Neural progenitor cell (in vitro differentiated cells): ENCODE data around the gene METRN. TPM values are rescaled to one million over a fixed set of nuclear protein-coding genes. Genes with fewer than 3 reads are reported as not detected.

Experiments
- DNase-seq: peaks from one replicate; pipeline ENCODE4 v3.0.0-alpha.2; 2016; ENCODE audit warnings: low spot score
- H2AFZ ChIP-seq: fragments of 200-600 bp; sonication (generic); replicated peaks from 2 replicates; pipeline ENCODE4 v1.6.1; 2016; ENCODE audit warnings: antibody characterized with exemption
- H3F3A ChIP-seq: fragments of 200-600 bp; sonication (generic); 2 replicates; pipeline ENCODE4 v1.6.1; 2016; ENCODE audit warnings: antibody characterized with exemption, low read depth
- H3K27ac ChIP-seq: fragments of 200-600 bp; sonication (generic); 2 replicates; pipeline ENCODE4 v1.5.1; 2016; ENCODE audit warnings: mild to moderate bottlenecking
- H3K27me3 ChIP-seq: fragments of 200-600 bp; sonication (generic); 2 replicates; pipeline ENCODE4 v1.6.1; 2016; ENCODE audit warnings: mild to moderate bottlenecking, moderate library complexity
- H3K36me3 ChIP-seq: fragments of 200-600 bp; sonication (generic); 2 replicates; pipeline ENCODE4 v1.5.1; 2016
- H3K4me1 ChIP-seq: fragments of 200-600 bp; sonication (generic); 2 replicates; pipeline ENCODE4 v1.6.1; 2016; ENCODE audit warnings: mixed run types
- H3K4me2 ChIP-seq: fragments of 200-600 bp; sonication (generic); 2 replicates; pipeline ENCODE4 v1.6.1; 2016
- H3K4me3 ChIP-seq: fragments of 200-600 bp; sonication (generic); 2 replicates; pipeline ENCODE4 v1.5.1; 2016
- H3K79me2 ChIP-seq: fragments of 200-600 bp; sonication (generic); 2 replicates; pipeline ENCODE4 v1.6.1; 2016; ENCODE audit warnings: low read depth
- H3K9ac ChIP-seq: fragments of 200-600 bp; sonication (generic); 2 replicates; pipeline ENCODE4 v1.6.1; 2016
- H3K9me3 ChIP-seq: fragments of 200-600 bp; sonication (generic); 2 replicates; pipeline ENCODE4 v1.5.1; 2016; ENCODE audit warnings: low read depth
- H4K20me1 ChIP-seq: fragments of 200-600 bp; sonication (generic); 2 replicates; pipeline ENCODE4 v1.6.1; 2016; ENCODE audit warnings: low read depth
- H3K27ac Mint-ChIP-seq: 3 replicates; pipeline ENCODE4 v1.8.0; 2021; ENCODE audit warnings: mixed read lengths
- H3K27me3 Mint-ChIP-seq: 2 replicates; pipeline ENCODE4 v1.8.0; 2022; ENCODE audit warnings: low read depth, mild to moderate bottlenecking, inconsistent platforms, moderate library complexity, mixed read lengths; ENCODE audit not compliant: insufficient read depth
- H3K36me3 Mint-ChIP-seq: 3 replicates; pipeline ENCODE4 v1.8.0; 2021; ENCODE audit warnings: mixed read lengths
- H3K4me1 Mint-ChIP-seq: 3 replicates; pipeline ENCODE4 v1.8.0; 2021; ENCODE audit warnings: mixed read lengths
- H3K4me3 Mint-ChIP-seq: 3 replicates; pipeline ENCODE4 v1.8.0; 2021; ENCODE audit warnings: mild to moderate bottlenecking, moderate library complexity, mixed read lengths
- H3K9me3 Mint-ChIP-seq: 3 replicates; pipeline ENCODE4 v1.8.0; 2020; ENCODE audit warnings: mixed read lengths
- EZH2 ChIP-seq: fragments of 200-600 bp; sonication (generic); IDR thresholded peaks from 2 replicates; pipeline ENCODE4 v1.6.1; 2017; ENCODE audit warnings: antibody characterized with exemption, mild to moderate bottlenecking, moderate library complexity
- EZH2phosphoT487 ChIP-seq: fragments of 200-600 bp; sonication (generic); IDR thresholded peaks from 2 replicates; pipeline ENCODE4 v1.6.1; 2017; ENCODE audit warnings: antibody characterized with exemption
- total RNA-seq: library from RNA; depleted of rRNA; stranded (reverse); fragments of >200 nt; gene quantifications from 2 replicates; pipeline ENCODE4 v1.2.3, GENCODE V29; 2015; ENCODE audit warnings: low replicate concordance
- TF ChIP-seq, protein P1 (sequence below): fragments of 200-600 bp; sonication (generic); IDR thresholded peaks from 2 replicates; pipeline ENCODE4 v1.5.1; 2017; ENCODE audit warnings: antibody characterized with exemption, mild to moderate bottlenecking

METRN gene
- total RNA-seq, 1 donor from 2014 or later, result 24.3 TPM

DNA sequence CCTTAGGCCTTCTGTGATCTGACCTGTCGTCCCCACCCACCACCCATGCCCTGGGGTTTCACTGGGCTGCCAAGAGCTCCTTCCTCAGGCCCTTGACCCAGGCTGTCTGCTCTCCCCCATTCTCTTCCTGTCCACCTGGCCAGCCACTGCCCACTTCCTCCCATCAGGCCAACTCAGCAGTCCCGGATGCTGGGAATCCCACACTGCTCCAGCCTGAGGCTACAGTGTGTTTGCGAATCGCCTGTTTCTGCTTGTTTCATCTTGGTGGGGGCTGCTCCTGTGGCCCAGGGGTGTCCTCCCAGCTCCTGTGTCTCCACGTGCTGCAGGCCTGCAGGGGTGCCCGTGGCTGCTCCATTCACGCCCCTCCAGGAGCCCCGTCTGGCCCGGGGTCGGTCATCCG is 839 bp upstream of the METRN start:
- Histone ChIP-seq H3K4me1 (peaks cover 37% of the 10 kb centered on the region), H3F3A (peaks cover 34% of the 10 kb centered on the region), H3K79me2 (no peaks in the 10 kb centered on the region), H2AFZ (no peak overlapping the region), H3K9me3 (no peaks in the 10 kb centered on the region), H3K4me3 (no peak overlapping the region), H4K20me1 (peaks cover 41% of the 10 kb centered on the region), H3K27ac (no peak overlapping the region), H3K36me3 (no peaks in the 10 kb centered on the region), H3K4me2 (peak overlapping the region; percentile 73), H3K9ac (no peak overlapping the region), H3K27me3 (peaks cover 56% of the 10 kb centered on the region)
- Mint-ChIP-seq H3K4me1 (peaks cover 52% of the 10 kb centered on the region), H3K9me3 (no peaks in the 10 kb centered on the region), H3K36me3 (peaks cover 2% of the 10 kb centered on the region), H3K27ac (no peak overlapping the region), H3K4me3 (peak overlapping the region; percentile 77), H3K27me3 (peaks cover 10% of the 10 kb centered on the region)
- TF ChIP-seq EZH2phosphoT487 (no peak), EZH2 (no peak)
- TF ChIP-seq, protein P1, sequence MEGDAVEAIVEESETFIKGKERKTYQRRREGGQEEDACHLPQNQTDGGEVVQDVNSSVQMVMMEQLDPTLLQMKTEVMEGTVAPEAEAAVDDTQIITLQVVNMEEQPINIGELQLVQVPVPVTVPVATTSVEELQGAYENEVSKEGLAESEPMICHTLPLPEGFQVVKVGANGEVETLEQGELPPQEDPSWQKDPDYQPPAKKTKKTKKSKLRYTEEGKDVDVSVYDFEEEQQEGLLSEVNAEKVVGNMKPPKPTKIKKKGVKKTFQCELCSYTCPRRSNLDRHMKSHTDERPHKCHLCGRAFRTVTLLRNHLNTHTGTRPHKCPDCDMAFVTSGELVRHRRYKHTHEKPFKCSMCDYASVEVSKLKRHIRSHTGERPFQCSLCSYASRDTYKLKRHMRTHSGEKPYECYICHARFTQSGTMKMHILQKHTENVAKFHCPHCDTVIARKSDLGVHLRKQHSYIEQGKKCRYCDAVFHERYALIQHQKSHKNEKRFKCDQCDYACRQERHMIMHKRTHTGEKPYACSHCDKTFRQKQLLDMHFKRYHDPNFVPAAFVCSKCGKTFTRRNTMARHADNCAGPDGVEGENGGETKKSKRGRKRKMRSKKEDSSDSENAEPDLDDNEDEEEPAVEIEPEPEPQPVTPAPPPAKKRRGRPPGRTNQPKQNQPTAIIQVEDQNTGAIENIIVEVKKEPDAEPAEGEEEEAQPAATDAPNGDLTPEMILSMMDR, result no peak
- DNase-seq, result no peak

DNA sequence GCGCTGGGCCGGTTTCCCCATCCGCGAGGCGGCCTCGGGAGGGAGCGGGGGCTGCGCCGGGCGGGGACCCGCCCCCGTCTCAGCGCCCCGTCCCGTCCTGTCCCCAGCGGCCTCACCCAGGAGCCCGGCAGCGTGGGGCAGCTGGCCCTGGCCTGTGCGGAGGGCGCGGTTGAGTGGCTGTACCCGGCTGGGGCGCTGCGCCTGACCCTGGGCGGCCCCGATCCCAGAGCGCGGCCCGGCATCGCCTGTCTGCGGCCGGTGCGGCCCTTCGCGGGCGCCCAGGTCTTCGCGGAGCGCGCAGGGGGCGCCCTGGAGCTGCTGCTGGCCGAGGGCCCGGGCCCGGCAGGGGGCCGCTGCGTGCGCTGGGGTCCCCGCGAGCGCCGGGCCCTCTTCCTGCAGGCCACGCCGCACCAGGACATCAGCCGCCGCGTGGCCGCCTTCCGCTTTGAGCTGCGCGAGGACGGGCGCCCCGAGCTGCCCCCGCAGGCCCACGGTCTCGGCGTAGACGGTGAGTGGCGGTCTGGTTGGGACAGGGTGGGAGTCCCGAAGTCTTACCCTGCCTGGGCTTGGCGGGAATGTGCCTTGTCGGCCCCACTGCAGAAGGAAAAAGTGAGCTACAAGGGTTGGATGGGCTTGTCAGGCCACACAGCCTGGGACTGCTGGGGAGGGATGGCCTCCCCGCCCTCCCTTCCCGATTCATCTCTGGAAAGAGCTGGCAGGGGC is 720 bp downstream of the METRN start:
- H3K4me3 ChIP-seq, result peak overlapping the region; percentile 95
- Mint-ChIP-seq H3K27me3 (peaks cover 11% of the 10 kb centered on the region), H3K36me3 (peaks cover 2% of the 10 kb centered on the region), H3K4me3 (peak overlapping the region; percentile 88), H3K27ac (peak overlapping the region; percentile 72), H3K4me1 (peaks cover 46% of the 10 kb centered on the region), H3K9me3 (no peaks in the 10 kb centered on the region)
- H3K4me1 ChIP-seq, result peaks cover 37% of the 10 kb centered on the region
- peaks cover 38% of the 10 kb centered on the region for H3F3A ChIP-seq
- peak overlapping the region; percentile 23 for H3K27ac ChIP-seq
- no peak overlapping the region for H3K9ac ChIP-seq
- H3K36me3 ChIP-seq, result no peaks in the 10 kb centered on the region
- no peaks in the 10 kb centered on the region for H3K79me2 ChIP-seq
- peaks cover 40% of the 10 kb centered on the region for H3K27me3 ChIP-seq
- H3K4me2 ChIP-seq, result peak overlapping the region; percentile 92
- no peak for TF ChIP-seq EZH2phosphoT487
- TF ChIP-seq, protein P1, result peak; percentile 42
- TF ChIP-seq EZH2, result peak; percentile 40
- DNase-seq, result peak; percentile 83
- peaks cover 45% of the 10 kb centered on the region for H4K20me1 ChIP-seq
- H2AFZ ChIP-seq, result no peak overlapping the region
- H3K9me3 ChIP-seq, result no peaks in the 10 kb centered on the region

DNA sequence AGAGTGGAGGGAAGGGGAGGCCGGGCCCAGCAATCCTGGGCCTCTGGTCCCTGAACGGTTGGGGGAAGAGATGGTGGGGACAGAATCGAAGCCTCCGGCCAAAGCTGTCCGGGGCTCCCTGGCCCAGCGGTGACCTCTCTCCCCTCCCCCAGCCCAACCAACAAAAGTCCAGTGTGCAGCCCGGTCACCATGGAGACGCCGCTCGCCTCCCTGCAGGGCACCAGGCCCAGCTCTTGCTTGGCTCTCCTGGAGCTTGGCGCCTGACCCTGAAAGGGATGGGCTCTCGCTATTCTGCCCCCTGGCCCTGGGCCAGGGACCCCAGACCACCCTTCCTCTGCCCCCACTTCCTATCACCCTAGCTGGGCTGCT is 1.3 kb downstream of the METRN start:
- Mint-ChIP-seq H3K27me3 (peaks cover 12% of the 10 kb centered on the region), H3K4me3 (peak overlapping the region; percentile 88), H3K9me3 (no peaks in the 10 kb centered on the region), H3K27ac (peak overlapping the region; percentile 87), H3K4me1 (peaks cover 42% of the 10 kb centered on the region), H3K36me3 (peaks cover 2% of the 10 kb centered on the region)
- H3K27ac ChIP-seq, result peak overlapping the region; percentile 23
- peaks cover 37% of the 10 kb centered on the region for H3K4me1 ChIP-seq
- no peaks in the 10 kb centered on the region for H3K36me3 ChIP-seq
- no peak overlapping the region for H2AFZ ChIP-seq
- peaks cover 34% of the 10 kb centered on the region for H3K27me3 ChIP-seq
- H4K20me1 ChIP-seq, result peaks cover 43% of the 10 kb centered on the region
- peaks cover 43% of the 10 kb centered on the region for H3F3A ChIP-seq
- no peaks in the 10 kb centered on the region for H3K79me2 ChIP-seq
- peak; percentile 95 for DNase-seq
- peak overlapping the region; percentile 92 for H3K4me2 ChIP-seq
- TF ChIP-seq, protein P1, result no peak
- TF ChIP-seq EZH2 (no peak), EZH2phosphoT487 (no peak)
- peak overlapping the region; percentile 95 for H3K4me3 ChIP-seq
- H3K9me3 ChIP-seq, result no peaks in the 10 kb centered on the region
- no peak overlapping the region for H3K9ac ChIP-seq
